HUES64 (cell line): ENCODE data around the gene CRABP2.

Experiments
- H3K27ac ChIP-seq: 2 replicates; pipeline ENCODE4 v1.7.0; 2013; ENCODE audit warnings: low read depth, low read length, inconsistent platforms
- H3K27me3 ChIP-seq: 2 replicates; pipeline ENCODE4 v1.6.1; 2013; ENCODE audit warnings: mild to moderate bottlenecking, low read length; ENCODE audit not compliant: insufficient read depth
- H3K36me3 ChIP-seq: 2 replicates; pipeline ENCODE4 v1.6.1; 2013; ENCODE audit warnings: mild to moderate bottlenecking, low read length; ENCODE audit not compliant: insufficient read depth
- H3K4me1 ChIP-seq: 2 replicates; pipeline ENCODE4 v1.6.1; 2013; ENCODE audit warnings: mild to moderate bottlenecking, low read length, moderate library complexity; ENCODE audit not compliant: insufficient read depth
- H3K4me3 ChIP-seq: 2 replicates; pipeline ENCODE4 v1.5.1; 2013; ENCODE audit warnings: mild to moderate bottlenecking, low read length, moderate library complexity
- H3K9ac ChIP-seq: 2 replicates; pipeline ENCODE4 v1.6.1; 2013; ENCODE audit warnings: mild to moderate bottlenecking, low read depth, low read length
- H3K9me3 ChIP-seq: 2 replicates; pipeline ENCODE4 v1.6.1; 2013; ENCODE audit warnings: low read depth, low read length; ENCODE audit not compliant: insufficient read depth
- WGBS: fragments of 150-250, 120-280 bp; methylation state at CpG from one replicate; pipeline ENCODE4 v1.1.7; 2013; ENCODE audit warnings: missing lambda C conversion rate; 5-methylcytosine and 5-hydroxymethylcytosine counted together

CRABP2 gene

DNA sequence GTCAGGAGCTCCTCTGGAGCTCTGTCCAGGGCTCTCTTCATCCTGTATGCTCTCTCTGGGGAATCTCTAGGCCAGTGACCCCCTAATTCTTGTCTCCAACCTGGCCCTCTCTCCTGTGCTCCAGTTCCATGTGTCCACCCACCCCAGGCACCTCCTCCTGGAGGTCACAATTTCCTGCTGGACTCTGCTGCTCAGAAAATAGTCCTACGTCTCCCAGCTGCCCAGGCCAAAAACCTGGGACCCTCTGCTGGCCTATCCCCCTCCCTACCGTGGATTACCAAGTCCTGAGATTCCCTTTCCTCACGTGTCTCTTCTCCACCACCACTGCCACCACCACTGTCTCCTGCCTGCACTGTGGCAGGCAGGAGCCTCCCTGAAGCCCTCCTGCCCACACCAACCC is 39.8 kb downstream of the CRABP2 start:
- H3K9me3 ChIP-seq = no peaks in the 10 kb centered on the region
- peak overlapping the region; percentile 42; the same call in 1 of the 2 replicates for H3K9ac ChIP-seq
- H3K27me3 ChIP-seq = no peaks in the 10 kb centered on the region
- H3K4me3 ChIP-seq = no peak overlapping the region
- 55% methylated on average over 3 of the region's 3 CpGs for WGBS
- H3K36me3 ChIP-seq = no peaks in the 10 kb centered on the region
- peak overlapping the region; percentile 86 for H3K27ac ChIP-seq
- peaks cover 70% of the 10 kb centered on the region for H3K4me1 ChIP-seq

DNA sequence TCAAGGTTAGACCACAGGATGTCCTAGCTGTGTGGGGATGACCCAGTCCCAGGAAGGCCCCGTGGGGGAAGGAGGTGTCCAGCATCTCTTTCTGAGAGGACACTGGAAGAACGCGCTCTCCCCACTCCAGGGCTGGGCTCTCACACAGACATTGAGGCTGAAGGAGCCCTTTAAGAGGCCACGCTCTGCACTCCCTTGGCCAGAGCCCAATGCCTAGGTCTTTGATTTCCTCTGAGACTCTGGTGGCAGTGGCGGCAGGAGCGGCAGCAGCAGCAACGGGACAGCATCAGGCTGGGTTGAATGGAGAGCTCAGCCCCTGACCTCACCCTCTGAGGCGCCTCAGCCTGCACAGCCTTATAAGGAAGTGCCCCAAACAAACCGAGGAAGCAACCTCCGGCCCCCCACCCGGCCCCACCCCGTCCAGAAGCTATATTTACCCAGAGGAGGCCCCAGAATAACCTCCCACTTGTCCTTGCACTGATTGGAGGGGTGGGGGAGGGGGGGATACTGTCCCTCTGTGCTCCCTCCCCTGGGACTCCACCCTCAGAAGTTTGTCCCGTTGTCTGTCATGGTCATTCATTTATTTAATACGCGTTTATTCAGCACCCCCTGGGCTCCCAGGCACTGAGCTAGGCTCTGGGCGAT is 40.5 kb downstream of the CRABP2 start:
- Histone ChIP-seq H3K27ac (peak overlapping the region; percentile 86), H3K4me1 (peaks cover 75% of the 10 kb centered on the region), H3K27me3 (no peaks in the 10 kb centered on the region), H3K9me3 (no peaks in the 10 kb centered on the region), H3K36me3 (no peaks in the 10 kb centered on the region), H3K9ac (peak overlapping the region; percentile 68; the same call in 1 of the 2 replicates), H3K4me3 (no peak overlapping the region)
- WGBS = 29% methylated on average over 15 of the region's 16 CpGs

DNA sequence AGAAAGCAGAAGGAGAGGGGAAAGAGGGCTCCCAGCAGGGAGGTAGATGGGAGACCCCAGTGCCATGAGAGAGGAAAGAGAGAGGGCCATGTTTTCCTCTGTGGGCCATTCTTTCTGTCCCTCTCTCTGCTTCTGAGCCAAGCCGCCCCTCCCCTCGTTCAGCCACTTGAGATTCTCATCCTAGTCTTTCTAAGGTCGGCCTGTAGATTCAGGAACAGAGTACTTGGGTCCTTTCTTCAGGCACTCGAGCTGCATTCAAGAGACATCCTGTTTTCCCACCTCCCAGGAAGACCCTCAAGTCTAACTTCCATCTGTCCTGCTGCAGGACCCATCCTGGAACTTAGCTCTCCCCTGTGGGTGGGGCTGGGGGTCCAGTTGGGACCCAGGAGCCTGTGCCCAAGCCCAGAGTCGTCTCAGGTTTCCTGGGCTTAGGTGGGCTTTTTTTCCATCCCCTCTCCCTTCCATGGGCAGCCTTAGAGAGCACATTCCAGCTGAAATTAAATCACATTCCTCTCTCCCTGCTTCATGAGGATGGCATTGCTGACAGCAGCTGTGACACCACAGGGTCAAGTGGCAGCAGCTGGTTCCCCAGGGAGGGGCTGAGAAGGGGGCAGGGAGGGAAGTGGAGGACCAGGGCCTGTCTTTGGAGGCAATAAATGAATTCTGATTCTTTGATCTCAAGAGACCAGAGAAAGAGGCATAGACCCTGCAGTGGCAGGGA is 41.2 kb downstream of the CRABP2 start:
- Histone ChIP-seq H3K9me3 (no peaks in the 10 kb centered on the region), H3K27me3 (no peaks in the 10 kb centered on the region), H3K9ac (peak overlapping the region; percentile 68; the same call in 1 of the 2 replicates), H3K4me3 (no peak overlapping the region), H3K27ac (peak overlapping the region; percentile 86), H3K36me3 (no peaks in the 10 kb centered on the region), H3K4me1 (peaks cover 70% of the 10 kb centered on the region)
- WGBS = 41% methylated on average over 5 of the region's 5 CpGs

DNA sequence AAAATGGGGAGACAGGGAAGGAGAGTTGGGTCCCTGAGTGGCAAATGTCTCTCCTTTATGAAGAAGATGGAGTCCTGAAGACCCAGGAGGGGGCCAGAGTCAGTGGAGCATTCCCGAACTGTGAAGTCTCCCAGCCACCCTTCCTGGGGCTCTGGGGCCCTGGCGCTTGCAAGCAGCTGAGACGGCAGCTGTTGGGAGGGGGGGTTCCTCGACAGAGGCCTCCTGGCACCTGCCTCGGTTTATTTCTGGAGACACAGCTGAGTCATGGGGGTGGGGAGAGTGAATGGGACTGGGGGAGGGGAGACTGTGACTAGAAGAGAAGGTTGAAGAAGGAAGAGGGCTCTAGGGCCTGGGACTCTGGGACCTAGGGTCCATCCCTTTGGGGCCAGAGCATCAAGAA is 42.2 kb downstream of the CRABP2 start:
- Histone ChIP-seq H3K4me1 (peaks cover 63% of the 10 kb centered on the region), H3K27ac (peak overlapping the region; percentile 86)

DNA sequence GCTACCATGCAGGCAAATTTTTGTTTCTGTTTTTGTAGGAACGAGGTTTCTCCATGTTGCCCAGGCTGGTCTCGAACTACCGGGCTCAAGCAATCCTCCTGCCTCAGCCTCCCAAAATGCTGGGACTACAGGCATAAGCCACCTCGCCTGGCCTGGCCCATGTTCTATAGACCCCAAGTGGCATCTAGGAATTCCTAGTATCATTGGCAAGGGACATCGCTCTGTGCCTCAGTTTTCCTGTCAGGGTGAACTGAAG is 42.7 kb downstream of the CRABP2 start:
- no peaks in the 10 kb centered on the region for H3K36me3 ChIP-seq
- peak overlapping the region; percentile 44; the same call in 1 of the 2 replicates for H3K9ac ChIP-seq
- H3K9me3 ChIP-seq = no peaks in the 10 kb centered on the region
- peak overlapping the region; percentile 87 for H3K27ac ChIP-seq
- H3K27me3 ChIP-seq = peaks cover 12% of the 10 kb centered on the region
- peaks cover 58% of the 10 kb centered on the region for H3K4me1 ChIP-seq
- no peak overlapping the region for H3K4me3 ChIP-seq
- 89% methylated on average over 5 of the region's 5 CpGs for WGBS

More for the DNA sequence above, 42.2 kb downstream of the CRABP2 start:
- Histone ChIP-seq H3K4me3 (no peak overlapping the region), H3K9ac (peak overlapping the region; percentile 44; the same call in 1 of the 2 replicates), H3K9me3 (no peaks in the 10 kb centered on the region), H3K36me3 (no peaks in the 10 kb centered on the region), H3K27me3 (peaks cover 8% of the 10 kb centered on the region)
- WGBS = 28% methylated on average over 5 of the region's 5 CpGs

DNA sequence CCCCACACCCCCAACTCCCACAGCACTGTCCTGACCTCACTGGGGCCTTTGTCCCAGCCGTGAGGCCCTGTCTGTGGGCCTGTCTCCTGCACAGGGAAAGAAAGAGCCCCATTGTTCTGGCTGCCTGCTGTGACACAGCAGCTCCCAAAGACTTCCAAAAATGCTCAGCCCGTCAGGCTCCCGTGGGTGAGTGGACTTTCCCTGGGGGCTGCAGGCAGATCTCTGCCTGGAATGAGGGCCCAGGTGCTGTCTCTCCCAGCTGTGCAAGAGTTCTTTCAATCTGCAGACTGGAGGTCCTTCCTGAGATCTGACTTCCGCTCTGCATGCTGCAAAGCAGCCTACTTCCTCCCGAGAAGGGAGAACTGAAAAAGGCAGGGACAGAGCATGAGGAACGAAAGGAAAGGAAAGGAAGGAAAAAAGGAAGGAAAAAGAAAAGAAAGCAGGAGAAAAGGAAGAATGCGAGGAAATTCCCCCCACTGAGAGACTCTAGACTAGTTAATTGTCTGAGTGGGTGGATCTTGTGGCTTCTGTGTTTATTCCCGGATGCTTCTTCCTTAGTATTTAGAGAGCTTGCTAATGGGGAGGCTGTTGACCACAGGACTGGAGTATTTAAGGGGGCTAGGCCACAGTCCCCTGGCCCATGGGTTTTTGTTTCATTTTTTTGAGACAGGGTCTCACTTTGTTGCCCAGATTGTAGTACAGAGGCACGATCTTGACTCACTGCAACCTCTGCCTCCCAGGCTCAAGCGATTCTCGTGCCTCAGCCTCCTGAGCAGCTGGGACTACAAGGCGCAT is 43.2 kb downstream of the CRABP2 start:
- H3K36me3 ChIP-seq = no peaks in the 10 kb centered on the region
- peak overlapping the region; percentile 44 for H3K9ac ChIP-seq
- peaks cover 54% of the 10 kb centered on the region for H3K4me1 ChIP-seq
- peaks cover 18% of the 10 kb centered on the region for H3K27me3 ChIP-seq
- WGBS = 52% methylated on average over 12 of the region's 12 CpGs
- H3K9me3 ChIP-seq = no peaks in the 10 kb centered on the region
- H3K4me3 ChIP-seq = no peak overlapping the region
- peak overlapping the region; percentile 87 for H3K27ac ChIP-seq

DNA sequence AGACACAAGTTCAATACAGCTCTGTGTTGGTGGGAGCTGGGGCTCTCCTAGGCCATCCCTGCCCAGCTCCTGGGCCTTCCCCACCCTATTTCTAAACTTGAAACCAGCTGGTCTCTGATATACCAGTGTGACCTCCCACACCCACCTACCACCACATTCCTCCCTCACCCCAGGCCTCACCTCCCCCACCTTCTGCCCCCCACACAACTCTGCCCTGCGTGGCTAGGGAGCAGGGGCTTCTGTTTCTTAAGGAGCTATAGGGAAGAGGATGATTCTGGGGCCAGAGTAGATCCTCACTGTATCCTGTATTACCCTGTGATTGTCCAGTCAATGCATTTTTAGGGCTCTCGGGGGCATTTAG is 44.7 kb downstream of the CRABP2 start:
- peak overlapping the region; percentile 6; the same call in 1 of the 2 replicates for H3K4me3 ChIP-seq
- peak overlapping the region; percentile 87 for H3K27ac ChIP-seq
- peak overlapping the region; percentile 44; the same call in 1 of the 2 replicates for H3K9ac ChIP-seq

DNA sequence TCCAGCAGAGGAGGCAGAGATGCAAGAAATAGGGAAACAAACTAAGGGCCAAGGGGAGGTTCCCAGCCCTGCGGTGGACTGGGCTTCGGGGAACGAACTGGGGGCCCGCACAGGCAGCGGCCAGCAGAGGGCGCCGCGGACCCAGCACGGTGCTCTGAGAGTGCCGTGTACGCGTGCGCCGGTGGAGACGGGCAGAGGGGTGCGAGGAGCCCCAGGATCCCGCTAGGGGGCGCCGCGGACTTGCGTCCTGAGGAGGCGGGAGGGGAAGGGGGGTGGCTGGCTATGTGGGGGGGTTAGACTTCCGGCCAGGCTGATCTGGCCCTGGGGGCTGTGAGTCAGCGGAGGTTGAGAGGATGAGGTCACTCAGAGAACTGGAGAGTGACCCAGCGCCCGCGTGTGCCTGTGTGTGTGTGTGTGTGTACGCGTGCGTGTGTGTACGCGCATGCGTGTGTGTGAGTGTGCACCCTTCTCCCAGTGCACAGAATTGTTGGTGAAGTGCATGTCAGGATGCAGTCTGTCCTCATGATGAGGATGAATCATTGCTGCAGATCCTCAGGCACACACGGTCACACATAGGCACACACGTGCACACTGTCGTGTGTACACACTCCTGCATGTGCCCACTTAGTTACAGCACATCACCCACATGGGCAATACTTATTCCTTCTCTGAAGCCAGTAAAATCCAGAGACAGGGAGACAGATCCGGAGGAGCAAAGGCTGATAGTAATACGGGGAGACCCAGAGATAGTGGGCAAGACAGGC is 45.2 kb downstream of the CRABP2 start:
- Histone ChIP-seq H3K36me3 (no peaks in the 10 kb centered on the region), H3K4me3 (no peak overlapping the region; the same call in 1 of the 2 replicates), H3K4me1 (peaks cover 56% of the 10 kb centered on the region), H3K27ac (peak overlapping the region; percentile 87), H3K9ac (peak overlapping the region; percentile 44; the same call in 1 of the 2 replicates), H3K9me3 (no peaks in the 10 kb centered on the region), H3K27me3 (peaks cover 38% of the 10 kb centered on the region)
- WGBS = 18% methylated on average over 38 of the region's 38 CpGs

More for the DNA sequence above, 44.7 kb downstream of the CRABP2 start:
- H3K36me3 ChIP-seq = no peaks in the 10 kb centered on the region
- H3K4me1 ChIP-seq = peaks cover 61% of the 10 kb centered on the region
- H3K9me3 ChIP-seq = no peaks in the 10 kb centered on the region
- WGBS = 46% methylated on average over 2 of the region's 2 CpGs
- H3K27me3 ChIP-seq = peaks cover 32% of the 10 kb centered on the region

DNA sequence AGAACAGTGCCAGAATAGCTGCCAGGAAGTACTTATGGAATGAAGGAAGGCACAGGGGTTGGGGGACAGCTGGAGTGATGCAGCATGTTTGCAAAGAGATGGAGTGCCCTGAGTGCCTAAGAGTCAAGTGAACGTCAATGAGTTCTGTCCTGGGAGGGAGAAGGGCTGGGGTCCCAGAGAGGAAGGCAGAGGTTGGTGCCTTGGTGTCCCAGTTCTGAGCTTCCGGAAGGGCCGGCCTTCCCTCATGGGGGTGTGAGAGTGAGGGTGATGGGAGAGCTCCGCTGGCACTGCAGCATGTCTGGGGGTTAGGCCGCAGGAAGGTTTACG is 45.8 kb downstream of the CRABP2 start:
- WGBS = 32% methylated on average over 6 of the region's 6 CpGs
- no peak overlapping the region for H3K27ac ChIP-seq
- peaks cover 43% of the 10 kb centered on the region for H3K27me3 ChIP-seq
- H3K4me1 ChIP-seq = peaks cover 56% of the 10 kb centered on the region
- no peaks in the 10 kb centered on the region for H3K9me3 ChIP-seq
- no peak overlapping the region for H3K9ac ChIP-seq
- H3K36me3 ChIP-seq = no peaks in the 10 kb centered on the region
- H3K4me3 ChIP-seq = no peak overlapping the region

DNA sequence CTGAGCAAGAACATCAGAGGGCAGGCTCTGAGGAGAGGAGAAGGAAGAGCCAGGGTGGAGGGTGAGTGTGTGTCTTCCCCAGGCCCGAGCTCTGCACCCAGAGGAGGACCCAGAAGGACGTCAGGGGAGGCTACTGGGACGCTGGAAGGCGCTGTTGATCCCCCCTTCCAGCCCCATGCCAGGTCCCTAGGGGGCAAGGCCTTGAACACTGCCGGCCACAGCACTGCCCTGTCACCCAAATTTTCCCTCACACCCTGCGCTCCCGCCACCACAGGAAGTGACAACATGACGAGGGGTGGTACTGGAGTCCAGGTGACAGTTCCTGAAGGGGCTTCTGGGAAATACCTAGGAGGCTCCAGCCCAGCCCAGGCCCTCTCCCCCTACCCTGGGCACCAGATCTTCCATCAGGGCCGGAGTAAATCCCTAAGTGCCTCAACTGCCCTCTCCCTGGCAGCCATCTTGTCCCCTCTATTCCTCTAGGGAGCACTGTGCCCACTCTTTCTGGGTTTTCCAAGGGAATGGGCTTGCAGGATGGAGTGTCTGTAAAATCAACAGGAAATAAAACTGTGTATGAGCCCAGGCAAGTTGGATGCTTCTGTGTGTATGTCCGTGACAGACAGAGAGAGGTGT is 46.3 kb downstream of the CRABP2 start:
- no peaks in the 10 kb centered on the region for H3K36me3 ChIP-seq
- 86% methylated on average over 10 of the region's 10 CpGs for WGBS
- H3K27ac ChIP-seq = no peak overlapping the region
- peaks cover 49% of the 10 kb centered on the region for H3K27me3 ChIP-seq
- H3K9ac ChIP-seq = no peak overlapping the region
- H3K4me3 ChIP-seq = no peak overlapping the region
- H3K9me3 ChIP-seq = no peaks in the 10 kb centered on the region
- H3K4me1 ChIP-seq = peaks cover 50% of the 10 kb centered on the region
